CD14-positive monocyte (primary cell): Measurements from ENCODE around the gene C10orf143. TPM values are rescaled to one million over a fixed set of nuclear protein-coding genes. Genes with fewer than 3 reads are reported as not detected.
"Not testable (repeated sequence)": the region's sequence is repeated elsewhere in the genome, so short reads cannot be mapped to it uniquely, and the experiment has no call there.

Experiments used
- DNase-seq, 3 donors: peaks; one replicate each; pipeline ENCODE4 v3.0.0-alpha.2; 2011 to 2022
- H2AFZ ChIP-seq: 2 replicates; pipeline ENCODE4 v1.6.0; 2012; ENCODE audit warnings: mild to moderate bottlenecking, low read depth, low read length, inconsistent platforms; ENCODE audit not compliant: insufficient read depth, poor library complexity, severe bottlenecking
- H3K27ac ChIP-seq, 2 donors: 1 replicate in 1 of 2; 2 replicates in 1 of 2; pipeline ENCODE4 v1.5.1; 2012 to 2013; ENCODE audit warnings: low read length in 2 of 2, control low read depth in 1 of 2, inconsistent platforms in 1 of 2, low read depth in 1 of 2, mild to moderate bottlenecking in 1 of 2
- H3K27me3 ChIP-seq, 2 donors: one replicate each; pipeline versions ENCODE4 v1.6.0 to v1.6.1; 2011 to 2013; ENCODE audit warnings: low read length in 2 of 2; ENCODE audit not compliant: control insufficient read depth in 2 of 2, insufficient read depth in 2 of 2
- H3K36me3 ChIP-seq, 2 donors: replicated peaks in 1 of 2; 1 replicate in 1 of 2; 2 replicates in 1 of 2; pipeline versions ENCODE4 v1.5.1 to v1.6.1; 2012 to 2013; ENCODE audit warnings: low read length in 2 of 2, control low read depth in 1 of 2, inconsistent platforms in 1 of 2, mild to moderate bottlenecking in 1 of 2; ENCODE audit not compliant: insufficient read depth in 2 of 2, control insufficient read depth in 1 of 2
- H3K4me1 ChIP-seq, 2 donors: 1 replicate in 1 of 2; 2 replicates in 1 of 2; pipeline versions ENCODE4 v1.5.1 to v1.6.1; 2012 to 2013; ENCODE audit warnings: low read length in 2 of 2, control low read depth in 1 of 2, inconsistent platforms in 1 of 2, mild to moderate bottlenecking in 1 of 2, moderate library complexity in 1 of 2; ENCODE audit not compliant: insufficient read depth in 2 of 2, control insufficient read depth in 1 of 2
- H3K4me2 ChIP-seq: replicated peaks from 2 replicates; pipeline ENCODE3; 2012; ENCODE audit warnings: low read length, moderate library complexity, mild to moderate bottlenecking; ENCODE audit not compliant: poor library complexity, severe bottlenecking; ENCODE audit errors: extremely low read depth
- H3K4me3 ChIP-seq, 3 experiments: fragments of 200-600 bp in 1 of 3; sonication (generic) in 1 of 3; replicated peaks in 1 of 3; 1 replicate in 2 of 3; 2 replicates in 1 of 3; pipeline ENCODE4 v1.5.1; 2011 to 2013; ENCODE audit warnings: low read length in 3 of 3, mild to moderate bottlenecking in 3 of 3, control low read depth in 2 of 3, low read depth in 2 of 3, inconsistent platforms in 1 of 3, moderate library complexity in 1 of 3
- H3K79me2 ChIP-seq: 2 replicates; pipeline ENCODE4 v1.6.0; 2012; ENCODE audit warnings: mild to moderate bottlenecking, control low read depth, inconsistent platforms, low read length, moderate library complexity; ENCODE audit not compliant: insufficient read depth
- H3K9ac ChIP-seq: 2 replicates; pipeline ENCODE4 v1.6.0; 2017; ENCODE audit warnings: low read length, mild to moderate bottlenecking; ENCODE audit not compliant: insufficient read depth, poor library complexity, severe bottlenecking
- H3K9me3 ChIP-seq, 2 donors: replicated peaks in 1 of 2; 1 replicate in 1 of 2; 2 replicates in 1 of 2; pipeline versions ENCODE4 v1.5.1 to v1.6.1; 2012 to 2013; ENCODE audit warnings: low read length in 2 of 2, control low read depth in 1 of 2; ENCODE audit not compliant: control insufficient read depth in 1 of 2, insufficient read depth in 1 of 2
- H4K20me1 ChIP-seq: 2 replicates; pipeline ENCODE4 v1.6.0; 2012; ENCODE audit warnings: mild to moderate bottlenecking, low read length, control low read depth, moderate library complexity; ENCODE audit not compliant: insufficient read depth
- H3K27ac Mint-ChIP-seq, 7 donors: one replicate each; pipeline ENCODE4 v1.8.0; 2020; ENCODE audit warnings: mild to moderate bottlenecking in 7 of 7, mixed read lengths in 7 of 7, moderate library complexity in 6 of 7, inconsistent platforms in 2 of 7
- H3K27me3 Mint-ChIP-seq, 3 donors: one replicate each; pipeline ENCODE4 v1.8.0; 2021 to 2022; ENCODE audit warnings: low read depth in 3 of 3, mild to moderate bottlenecking in 3 of 3, mixed read lengths in 3 of 3, moderate library complexity in 3 of 3, inconsistent platforms in 1 of 3
- H3K36me3 Mint-ChIP-seq, 2 donors: one replicate each; pipeline ENCODE4 v1.8.0; 2020; ENCODE audit warnings: mixed read lengths in 2 of 2, inconsistent platforms in 1 of 2, mild to moderate bottlenecking in 1 of 2
- H3K4me1 Mint-ChIP-seq: one replicate; pipeline ENCODE4 v1.8.0; 2020; ENCODE audit warnings: mild to moderate bottlenecking, mixed read lengths
- H3K4me3 Mint-ChIP-seq, 2 donors: one replicate each; pipeline ENCODE4 v1.8.0; 2020; ENCODE audit warnings: mild to moderate bottlenecking in 2 of 2, mixed read lengths in 2 of 2, moderate library complexity in 1 of 2
- H3K9me3 Mint-ChIP-seq, 7 donors: one replicate each; pipeline ENCODE4 v1.8.0; 2020 to 2022; ENCODE audit warnings: mixed read lengths in 7 of 7, mild to moderate bottlenecking in 6 of 7, moderate library complexity in 6 of 7, inconsistent platforms in 2 of 7
- WGBS: methylation state at CpG from one replicate; pipeline ENCODE4 v1.1.5; 2013; ENCODE audit warnings: missing lambda C conversion rate; ENCODE audit not compliant: insufficient coverage; 5-methylcytosine and 5-hydroxymethylcytosine counted together
- intact Hi-C, 2 donors: fragments of 100-400 bp; cut with micrococcal nuclease; formaldehyde crosslinking; loops; one replicate each; pipeline versions ENCODE4 v1.15.0 to v1.15.1; 2023
- polyA plus RNA-seq, 3 donors: library from polyadenylated mRNA; depleted of rRNA in 1 of 3; unstranded in 2 of 3; stranded (reverse) in 1 of 3; fragments of 300-500 nt in 2 of 3; fragments of >200 nt in 1 of 3; fragmentation: Illumina TruSeq in 2 of 3; gene quantifications; 1 replicate in 2 of 3; 2 replicates in 1 of 3; pipeline ENCODE4 v1.2.3, GENCODE V29; 2012 to 2021
- TF ChIP-seq, protein P1 (sequence below): fragments of 200-600 bp; IDR thresholded peaks from one replicate; pipeline ENCODE4 v1.8.0; 2022; ENCODE audit warnings: antibody characterized with exemption, mild to moderate bottlenecking

The C10orf143 gene
- polyA plus RNA-seq, 3 donors: 3.6 to 11.6 (median 8.0) TPM

DNA sequence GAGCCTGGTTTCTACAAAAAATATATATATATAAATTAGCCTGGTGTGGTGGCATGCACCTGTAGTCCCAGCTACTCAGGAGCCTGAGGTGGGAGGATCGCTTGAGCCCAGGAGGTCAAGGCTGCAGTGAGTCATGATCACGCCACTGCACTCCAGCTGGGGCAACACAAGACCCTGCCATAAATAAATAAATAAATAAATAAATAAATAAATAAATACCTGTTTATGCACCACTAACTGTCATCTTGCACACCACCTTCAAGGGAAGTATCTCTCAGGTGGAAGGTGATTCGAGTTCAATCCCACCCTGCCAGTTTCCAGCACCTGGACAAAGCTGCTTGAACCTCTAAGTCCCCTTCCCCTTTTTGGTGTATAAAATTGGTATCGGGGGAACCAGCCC is 6.3 kb upstream of the C10orf143 start:
- not testable (repeated sequence) for DNase-seq, H3K4me3 ChIP-seq, H3K36me3 ChIP-seq, H3K27me3 Mint-ChIP-seq, H3K27ac Mint-ChIP-seq, H3K9ac ChIP-seq, H3K4me2 ChIP-seq, H3K27me3 ChIP-seq, H2AFZ ChIP-seq, H3K4me3 Mint-ChIP-seq, H3K36me3 Mint-ChIP-seq, H3K4me1 Mint-ChIP-seq, H3K4me1 ChIP-seq, H4K20me1 ChIP-seq, H3K27ac ChIP-seq, H3K79me2 ChIP-seq
- H3K9me3 Mint-ChIP-seq: peaks cover 11 to 42% (median 29%) of the 10 kb centered on the region in 7 donors
- intact Hi-C loops: loop anchor here in 1 of 2 donors (10.0 kb wide), 1 partner anchor 652 kb away; the partner anchor contains the start of gene MGMT
- peaks cover 13 to 20% of the 10 kb centered on the region in 2 donors for H3K9me3 ChIP-seq
- no CpG with 5 or more reads among the region's 4 CpGs for WGBS

DNA sequence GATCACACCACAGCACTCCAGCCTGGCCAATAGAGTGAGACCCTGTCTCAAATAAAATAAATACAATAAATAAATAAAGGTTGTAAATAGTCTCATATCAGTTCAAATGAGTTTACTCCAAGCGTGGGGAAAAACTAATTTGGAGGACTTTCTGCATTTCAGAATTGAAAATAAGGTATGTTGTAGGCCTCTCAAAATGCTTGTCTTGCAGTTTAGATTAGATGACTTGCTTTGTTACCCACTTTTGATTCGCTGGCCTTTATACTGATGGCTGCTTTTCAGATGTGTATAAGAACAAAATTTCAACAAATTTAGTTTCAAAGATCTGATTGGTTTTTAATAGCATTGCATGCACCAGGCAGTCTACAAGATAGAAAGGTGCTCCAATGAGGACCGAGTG is 2.2 kb upstream of the C10orf143 start:
- Mint-ChIP-seq H3K4me3 (no peak overlapping the region), H3K36me3 (peaks cover 2 to 3% of the 10 kb centered on the region in 2 donors), H3K9me3 (peaks cover 11 to 32% (median 20%) of the 10 kb centered on the region in 7 donors), H3K27me3 (peaks cover 2 to 4% (median 3%) of the 10 kb centered on the region in 3 donors), H3K4me1 (peaks cover 28% of the 10 kb centered on the region), H3K27ac (no peak overlapping the region)
- H3K27me3 ChIP-seq: no peaks in the 10 kb centered on the region
- H3K9me3 ChIP-seq: peaks cover 11 to 14% of the 10 kb centered on the region in 2 donors
- no peak overlapping the region for H3K9ac ChIP-seq
- no peak overlapping the region for H3K4me3 ChIP-seq
- peaks cover 11% of the 10 kb centered on the region for H4K20me1 ChIP-seq
- TF ChIP-seq, protein P1, sequence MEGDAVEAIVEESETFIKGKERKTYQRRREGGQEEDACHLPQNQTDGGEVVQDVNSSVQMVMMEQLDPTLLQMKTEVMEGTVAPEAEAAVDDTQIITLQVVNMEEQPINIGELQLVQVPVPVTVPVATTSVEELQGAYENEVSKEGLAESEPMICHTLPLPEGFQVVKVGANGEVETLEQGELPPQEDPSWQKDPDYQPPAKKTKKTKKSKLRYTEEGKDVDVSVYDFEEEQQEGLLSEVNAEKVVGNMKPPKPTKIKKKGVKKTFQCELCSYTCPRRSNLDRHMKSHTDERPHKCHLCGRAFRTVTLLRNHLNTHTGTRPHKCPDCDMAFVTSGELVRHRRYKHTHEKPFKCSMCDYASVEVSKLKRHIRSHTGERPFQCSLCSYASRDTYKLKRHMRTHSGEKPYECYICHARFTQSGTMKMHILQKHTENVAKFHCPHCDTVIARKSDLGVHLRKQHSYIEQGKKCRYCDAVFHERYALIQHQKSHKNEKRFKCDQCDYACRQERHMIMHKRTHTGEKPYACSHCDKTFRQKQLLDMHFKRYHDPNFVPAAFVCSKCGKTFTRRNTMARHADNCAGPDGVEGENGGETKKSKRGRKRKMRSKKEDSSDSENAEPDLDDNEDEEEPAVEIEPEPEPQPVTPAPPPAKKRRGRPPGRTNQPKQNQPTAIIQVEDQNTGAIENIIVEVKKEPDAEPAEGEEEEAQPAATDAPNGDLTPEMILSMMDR: no peak
- peaks cover 9% of the 10 kb centered on the region for H3K79me2 ChIP-seq
- no peaks in the 10 kb centered on the region for H3K36me3 ChIP-seq
- no peak overlapping the region for H3K27ac ChIP-seq
- no peak overlapping the region for H2AFZ ChIP-seq
- intact Hi-C loops: loop anchor here in 1 of 2 donors (10.0 kb wide), 1 partner anchor 648 kb away; the partner anchor contains the start of gene MGMT
- no CpG with 5 or more reads among the region's 3 CpGs for WGBS
- DNase-seq: no peak
- H3K4me1 ChIP-seq: peaks cover 21 to 29% of the 10 kb centered on the region in 2 donors
- H3K4me2 ChIP-seq: no peak overlapping the region
